H1 (cell line): ENCODE data around the gene DDR2. TPM values are rescaled to one million over a fixed set of nuclear protein-coding genes. Genes with fewer than 3 reads are reported as not detected.

Source experiments
- CTCF ChIA-PET: fragments of 300-600 bp; sonication (Branson Sonifier 250); formaldehyde crosslinking; loops from one replicate; lab custom pipeline; 2021; ENCODE audit not compliant: partially characterized antibody; lab: Charles Lee
- POLR2A ChIA-PET: fragments of 300-600 bp; sonication (Branson Sonifier 250); formaldehyde crosslinking; loops from one replicate; lab custom pipeline; 2021; ENCODE audit warnings: inconsistent platforms; ENCODE audit not compliant: partially characterized antibody; lab: Charles Lee
- DNase-seq, 2 experiments: peaks; one replicate each; pipeline versions ENCODE4 v3.0.0 to v3.0.0-alpha.2; 2010 to 2022; ENCODE audit warnings: low spot score in 2 of 2, low read depth in 1 of 2, mixed read lengths in 1 of 2
- FAIRE-seq: peaks from 2 replicates; lab custom pipeline; 2011; peaks lifted over from hg19 to GRCh38; lab: Jason Lieb, UNC
- H2AFZ ChIP-seq: 2 replicates; pipeline ENCODE4 v1.8.1; 2012; ENCODE audit warnings: low read length, inconsistent platforms
- H2AK5ac ChIP-seq: 2 replicates; pipeline ENCODE4 v1.6.1; 2013; ENCODE audit warnings: low read depth, low read length
- H2BK120ac ChIP-seq: replicated peaks from 2 replicates; pipeline ENCODE3; 2013; ENCODE audit warnings: low read depth, low read length, inconsistent platforms
- H2BK12ac ChIP-seq: 2 replicates; pipeline ENCODE4 v1.6.1; 2013; ENCODE audit warnings: low read depth, low read length
- H2BK15ac ChIP-seq: 2 replicates; pipeline ENCODE4 v1.6.1; 2013; ENCODE audit warnings: low read length
- H2BK20ac ChIP-seq: 2 replicates; pipeline ENCODE4 v1.6.1; 2013; ENCODE audit warnings: low read length
- H2BK5ac ChIP-seq: 2 replicates; pipeline ENCODE4 v1.6.1; 2013; ENCODE audit warnings: low read depth, low read length
- H3K14ac ChIP-seq: 2 replicates; pipeline ENCODE4 v1.6.1; 2013; ENCODE audit warnings: inconsistent platforms; ENCODE audit not compliant: insufficient read length
- H3K18ac ChIP-seq: 2 replicates; pipeline ENCODE4 v1.6.1; 2013; ENCODE audit warnings: low read length; ENCODE audit errors: extremely low read depth
- H3K23ac ChIP-seq: 2 replicates; pipeline ENCODE4 v1.6.1; 2013; ENCODE audit warnings: inconsistent platforms; ENCODE audit not compliant: insufficient read length
- H3K23me2 ChIP-seq: 2 replicates; pipeline ENCODE4 v1.6.1; 2013; ENCODE audit warnings: low read depth, low read length
- H3K27ac ChIP-seq: 2 replicates; pipeline ENCODE4 v1.6.1; 2011; ENCODE audit warnings: low read depth, low read length, inconsistent platforms
- H3K27me3 ChIP-seq, 4 experiments: replicated peaks in 1 of 4; 1 replicate in 1 of 4; 2 replicates in 3 of 4; pipeline versions ENCODE4 v1.6.1 to v1.8.1; 2011 to 2013; ENCODE audit warnings: low read length in 3 of 4, mild to moderate bottlenecking in 3 of 4, inconsistent platforms in 2 of 4, mixed read lengths in 2 of 4, moderate library complexity in 1 of 4; ENCODE audit not compliant: control insufficient read depth in 3 of 4, insufficient read depth in 3 of 4; ENCODE audit errors: extremely low read depth in 1 of 4
- H3K36me3 ChIP-seq, 4 experiments: 2 replicates each; pipeline versions ENCODE4 v1.6.1 to v1.8.1; 2011 to 2013; ENCODE audit warnings: mild to moderate bottlenecking in 4 of 4, low read length in 3 of 4, moderate library complexity in 2 of 4, control low read depth in 1 of 4, inconsistent platforms in 1 of 4; ENCODE audit not compliant: insufficient read depth in 4 of 4, control insufficient read depth in 2 of 4
- H3K4ac ChIP-seq: replicated peaks from 2 replicates; pipeline ENCODE3; 2013; ENCODE audit warnings: low read length, low read depth, mixed read lengths, inconsistent platforms; ENCODE audit not compliant: insufficient read length
- H3K4me1 ChIP-seq, 4 experiments: replicated peaks in 1 of 4; 1 replicate in 1 of 4; 2 replicates in 3 of 4; pipeline versions ENCODE4 v1.6.1 to v1.8.1; 2011 to 2013; ENCODE audit warnings: low read length in 3 of 4, inconsistent platforms in 2 of 4, mixed read lengths in 1 of 4; ENCODE audit not compliant: insufficient read depth in 4 of 4, control insufficient read depth in 3 of 4
- H3K4me2 ChIP-seq, 2 experiments: 2 replicates each; pipeline versions ENCODE4 v1.6.1 to v1.8.1; 2011 to 2013; ENCODE audit warnings: low read depth in 2 of 2, low read length in 2 of 2, control low read depth in 1 of 2, inconsistent platforms in 1 of 2, mild to moderate bottlenecking in 1 of 2; ENCODE audit not compliant: insufficient read depth in 1 of 2
- H3K4me3 ChIP-seq, 4 experiments: fragments of 200-600, 300-600 bp in 1 of 4; sonication (generic), shearing (Covaris generic), sonication (Bioruptor Twin) in 1 of 4; 2 replicates each; pipeline versions ENCODE4 v1.5.1 to v1.8.1; 2011 to 2016; ENCODE audit warnings: low read length in 4 of 4, low read depth in 3 of 4, control low read depth in 2 of 4, inconsistent platforms in 2 of 4, mild to moderate bottlenecking in 2 of 4, mixed read lengths in 1 of 4, moderate library complexity in 1 of 4; ENCODE audit not compliant: insufficient read depth in 2 of 4; ENCODE audit errors: extremely low read depth in 1 of 4
- H3K56ac ChIP-seq: replicated peaks from 2 replicates; pipeline ENCODE3; 2013; ENCODE audit warnings: low read depth, mild to moderate bottlenecking, mixed read lengths, low read length, inconsistent platforms; ENCODE audit not compliant: insufficient read length
- H3K79me1 ChIP-seq: 2 replicates; pipeline ENCODE4 v1.6.1; 2013; ENCODE audit warnings: low read depth, low read length, control low read depth
- H3K79me2 ChIP-seq, 2 experiments: 2 replicates each; pipeline versions ENCODE4 v1.6.1 to v1.8.1; 2012 to 2013; ENCODE audit warnings: low read length in 2 of 2, mild to moderate bottlenecking in 2 of 2, inconsistent platforms in 1 of 2; ENCODE audit not compliant: insufficient read depth in 2 of 2, control insufficient read depth in 1 of 2
- H3K9ac ChIP-seq, 4 experiments: replicated peaks in 1 of 4; 1 replicate in 1 of 4; 2 replicates in 3 of 4; pipeline versions ENCODE4 v1.6.1 to v1.8.1; 2011 to 2013; ENCODE audit warnings: low read depth in 3 of 4, low read length in 3 of 4, control low read depth in 2 of 4, mild to moderate bottlenecking in 2 of 4, moderate library complexity in 2 of 4, inconsistent platforms in 1 of 4; ENCODE audit errors: extremely low read depth in 1 of 4
- H3K9me3 ChIP-seq, 2 experiments: 2 replicates each; pipeline versions ENCODE4 v1.6.1 to v1.8.1; 2012 to 2013; ENCODE audit warnings: mild to moderate bottlenecking in 2 of 2, moderate library complexity in 2 of 2, control low read depth in 1 of 2, inconsistent platforms in 1 of 2, low read depth in 1 of 2, low read length in 1 of 2, mixed read lengths in 1 of 2; ENCODE audit not compliant: insufficient read depth in 2 of 2
- H4K20me1 ChIP-seq, 2 experiments: replicated peaks in 1 of 2; 2 replicates each; pipeline versions ENCODE3 to v1.8.1; 2011 to 2013; ENCODE audit warnings: inconsistent platforms in 2 of 2, low read length in 2 of 2, mild to moderate bottlenecking in 1 of 2; ENCODE audit not compliant: insufficient read depth in 2 of 2, control insufficient read depth in 1 of 2
- H4K5ac ChIP-seq: 2 replicates; pipeline ENCODE4 v1.6.1; 2013; ENCODE audit warnings: low read length, low read depth, mixed read lengths, inconsistent platforms; ENCODE audit not compliant: insufficient read length
- H4K8ac ChIP-seq: 2 replicates; pipeline ENCODE4 v1.8.0; 2013; ENCODE audit warnings: mild to moderate bottlenecking, moderate library complexity, low read length, inconsistent platforms; ENCODE audit not compliant: insufficient read depth; ENCODE audit errors: extremely low read depth
- H4K91ac ChIP-seq: replicated peaks from 2 replicates; pipeline ENCODE3; 2013; ENCODE audit warnings: low read length, mixed read lengths, inconsistent platforms; ENCODE audit not compliant: insufficient read length
- ASH2L ChIP-seq: fragments of 200-600, 300-600 bp; sonication (generic); IDR thresholded peaks from one replicate; pipeline ENCODE4 v1.7.1; 2017; ENCODE audit warnings: low read length
- ATF3 ChIP-seq: IDR thresholded peaks from 2 replicates; pipeline ENCODE4 v1.6.1; 2011; ENCODE audit warnings: low read depth, mild to moderate bottlenecking, low read length; ENCODE audit not compliant: insufficient read depth
- CBX8 ChIP-seq: fragments of 300-800, 300-1000 bp; sonication (generic); IDR thresholded peaks from 2 replicates; pipeline ENCODE4 v1.7.1; 2016; ENCODE audit warnings: low read depth, low read length, borderline replicate concordance
- CREB1 ChIP-seq: IDR thresholded peaks from 2 replicates; pipeline ENCODE4 v1.6.1; 2012; ENCODE audit warnings: inconsistent platforms
- GABPA ChIP-seq: IDR thresholded peaks from 2 replicates; pipeline ENCODE4 v1.6.1; 2011; ENCODE audit warnings: mild to moderate bottlenecking, low read length, moderate library complexity, borderline replicate concordance; ENCODE audit not compliant: insufficient read depth
- JUND ChIP-seq: IDR thresholded peaks from 2 replicates; pipeline ENCODE4 v1.6.1; 2011; ENCODE audit warnings: mild to moderate bottlenecking, improper control_type of control experiment, low read length
- TAF1 ChIP-seq: IDR thresholded peaks from 2 replicates; pipeline ENCODE4 v1.6.1; 2011; ENCODE audit warnings: mild to moderate bottlenecking, low read depth, low read length
- YY1 ChIP-seq: IDR thresholded peaks from 2 replicates; pipeline ENCODE4 v1.6.1; 2011; ENCODE audit warnings: low read depth, mild to moderate bottlenecking, low read length
- WGBS, 2 experiments: shearing (Covaris generic) in 1 of 2; methylation state at CpG; one replicate each; pipeline versions ENCODE4 v1.1.6 to v1.1.7; 2013 to 2015; ENCODE audit warnings: low lambda C conversion rate in 2 of 2, mixed read lengths in 2 of 2, inconsistent platforms in 1 of 2, low coverage in 1 of 2, missing lambda C conversion rate in 1 of 2; ENCODE audit not compliant: insufficient replicate concordance in 2 of 2, insufficient coverage in 1 of 2, insufficient read length in 1 of 2; ENCODE audit errors: extremely low coverage in 1 of 2, missing lambda C conversion rate in 1 of 2; 5-methylcytosine and 5-hydroxymethylcytosine counted together
- polyA plus RNA-seq, 7 experiments: library from polyadenylated mRNA; depleted of rRNA in 3 of 7; stranded (reverse) in 5 of 7; unstranded in 2 of 7; fragments of >200 nt in 5 of 7; fragments of 200-250 nt in 2 of 7; gene quantifications; 1 replicate in 5 of 7; 2 replicates in 1 of 7; 4 replicates in 1 of 7; pipeline versions ENCODE4 v1.2.1 to v1.2.3, GENCODE V29; 2011 to 2013; ENCODE audit warnings: missing spikeins in 2 of 7, mixed read lengths in 2 of 7
- total RNA-seq: library from RNA; stranded (reverse); fragmentation: NEBNext Ultra II Directional; extraction: Animal tissue kit (Norgen Biotek cat#: 25700); gene quantifications from 2 replicates; pipeline ENCODE4 v1.2.1, GENCODE V29; 2021

The DDR2 gene
- total and polyA plus RNA-seq, 2 of the 8 experiments (the other 6 are each of a cell fraction or from before 2014, with no cell fraction given) = 1.00 to 2.1 TPM

- no peak overlapping the region for H2BK20ac ChIP-seq
- H3K79me1 ChIP-seq = no peaks in the 10 kb centered on the region
- ChIA-PET POLR2A (no interaction called here), CTCF (interaction anchor here (0.9 to 3.6 kb wide), 6 partner anchors 10 to 287 kb away, joined by 3 to 17 read pairs (median 4); no protein-coding TSS in a partner anchor)
- H3K9me3 ChIP-seq = no peaks in the 10 kb centered on the region
- H3K27ac ChIP-seq = no peak overlapping the region
- no peak overlapping the region for H4K8ac ChIP-seq
- no peak overlapping the region for H3K4me2 ChIP-seq
- H3K23me2 ChIP-seq = no peaks in the 10 kb centered on the region
- no peak overlapping the region for H4K5ac ChIP-seq
- H3K18ac ChIP-seq = no peak overlapping the region
- H3K4ac ChIP-seq = no peak overlapping the region
- no peaks in the 10 kb centered on the region for H3K79me2 ChIP-seq
- DNase-seq (no peak), FAIRE-seq (no peak)
- no peak overlapping the region for H2BK15ac ChIP-seq
- H3K56ac ChIP-seq = no peak overlapping the region
- H4K20me1 ChIP-seq = no peaks in the 10 kb centered on the region
- no peak overlapping the region for H2BK12ac ChIP-seq
- 88% methylated on average over 7 of the region's 7 CpGs; no CpG with 5 or more reads in 1 of the 2 experiments for WGBS, 2 experiments
- H2AK5ac ChIP-seq = no peak overlapping the region
- H3K9ac ChIP-seq = no peak overlapping the region
- H3K36me3 ChIP-seq = no peaks in the 10 kb centered on the region
- no peaks in the 10 kb centered on the region for H3K27me3 ChIP-seq
- TF ChIP-seq CREB1 (no peak), CBX8 (no peak), TAF1 (no peak), GABPA (no peak), YY1 (no peak), ATF3 (no peak), ASH2L (no peak), JUND (no peak)
- H2BK120ac ChIP-seq = no peak overlapping the region
- H3K14ac ChIP-seq = no peak overlapping the region
- no peak overlapping the region for H3K4me3 ChIP-seq
- H2AFZ ChIP-seq = no peak overlapping the region
- H2BK5ac ChIP-seq = no peak overlapping the region
- H4K91ac ChIP-seq = no peak overlapping the region
- H3K4me1 ChIP-seq = no peaks in the 10 kb centered on the region
- no peak overlapping the region for H3K23ac ChIP-seq
Measured at GRCh38 chr1:162676750-162677149, 44.5 kb downstream of the DDR2 start.
